Endothelial cell of umbilical vein (primary cell): ENCODE measurements around the gene NLN. TPM values are rescaled to one million over a fixed set of nuclear protein-coding genes. Genes with fewer than 3 reads are reported as not detected.

Experiments
- BruUV-seq: library from RNA; stranded (reverse); fragments of 400-500 nt; replicated peaks from 2 replicates; lab custom pipeline; 2021; lab: Mats Ljungman, UMichigan
- CTCF ChIA-PET: fragments of 300-600, 350-600 bp; sonication (Branson Sonifier 250); formaldehyde crosslinking; loops from one replicate; lab custom pipeline; 2021; ENCODE audit warnings: antibody characterized with exemption, inconsistent platforms; lab: Charles Lee
- POLR2A ChIA-PET: fragments of 300-600, 350-600 bp; sonication (Branson Sonifier 250); formaldehyde crosslinking; loops from one replicate; lab custom pipeline; 2021; ENCODE audit warnings: antibody characterized with exemption, inconsistent platforms; lab: Charles Lee
- DNase-seq: peaks from one replicate; pipeline ENCODE4 v3.0.0-alpha.2; 2011; ENCODE audit warnings: low read depth, low spot score
- FAIRE-seq: peaks from 2 replicates; lab custom pipeline; 2011; peaks lifted over from hg19 to GRCh38; lab: Jason Lieb, UNC
- H2AFZ ChIP-seq: 2 replicates; pipeline ENCODE4 v1.6.0; 2012; ENCODE audit warnings: low read depth, low read length, control low read depth, inconsistent platforms
- H3K27ac ChIP-seq: 2 replicates; pipeline ENCODE4 v1.5.1; 2011; ENCODE audit warnings: low read depth, mild to moderate bottlenecking, control low read depth, low read length, moderate library complexity; ENCODE audit not compliant: insufficient read depth
- H3K27me3 ChIP-seq, 2 experiments: 2 replicates each; pipeline versions ENCODE4 v1.6.0 to v1.6.1; 2011; ENCODE audit warnings: low read length in 2 of 2, mixed read lengths in 1 of 2; ENCODE audit not compliant: control insufficient read depth in 2 of 2, insufficient read depth in 2 of 2
- H3K36me3 ChIP-seq, 2 experiments: 2 replicates in 1 of 2; 3 replicates in 1 of 2; pipeline ENCODE4 v1.5.1; 2011; ENCODE audit warnings: low read length in 2 of 2, mild to moderate bottlenecking in 1 of 2, moderate library complexity in 1 of 2; ENCODE audit not compliant: control insufficient read depth in 2 of 2, insufficient read depth in 2 of 2; ENCODE audit errors: extremely low read depth in 1 of 2
- H3K4me1 ChIP-seq: 3 replicates; pipeline ENCODE4 v1.5.1; 2011; ENCODE audit warnings: mild to moderate bottlenecking, low read length; ENCODE audit not compliant: control insufficient read depth, insufficient read depth; ENCODE audit errors: extremely low read depth
- H3K4me2 ChIP-seq: 2 replicates; pipeline ENCODE4 v1.6.1; 2011; ENCODE audit warnings: low read length, control low read depth, mixed read lengths; ENCODE audit not compliant: insufficient read depth
- H3K4me3 ChIP-seq, 3 experiments: fragments of 200-600 bp in 1 of 3; sonication (generic), shearing (Covaris generic) in 1 of 3; replicated peaks in 1 of 3; 2 replicates each; pipeline ENCODE4 v1.5.1; 2011 to 2016; ENCODE audit warnings: control low read depth in 3 of 3, low read length in 3 of 3, mild to moderate bottlenecking in 2 of 3, inconsistent platforms in 1 of 3, low read depth in 1 of 3, moderate library complexity in 1 of 3; ENCODE audit not compliant: insufficient read depth in 1 of 3
- H3K79me2 ChIP-seq: 2 replicates; pipeline ENCODE4 v1.6.0; 2012; ENCODE audit warnings: low read length, inconsistent platforms; ENCODE audit not compliant: control insufficient read depth, insufficient read depth
- H3K9ac ChIP-seq: replicated peaks from 2 replicates; pipeline ENCODE3; 2011; ENCODE audit warnings: low read length, control low read depth; ENCODE audit not compliant: insufficient read depth; ENCODE audit errors: extremely low read depth
- H3K9me1 ChIP-seq: replicated peaks from 3 replicates; pipeline ENCODE4 v1.6.0; 2011; ENCODE audit warnings: mild to moderate bottlenecking, low read length; ENCODE audit not compliant: control insufficient read depth, insufficient read depth; ENCODE audit errors: extremely low read depth
- H3K9me3 ChIP-seq: replicated peaks from 2 replicates; pipeline ENCODE4 v1.5.1; 2012; ENCODE audit warnings: low read length, inconsistent platforms; ENCODE audit not compliant: control insufficient read depth, insufficient read depth
- H4K20me1 ChIP-seq: replicated peaks from 2 replicates; pipeline ENCODE3; 2011; ENCODE audit warnings: mild to moderate bottlenecking, low read length; ENCODE audit not compliant: control insufficient read depth, insufficient read depth; ENCODE audit errors: extremely low read depth
- EZH2 ChIP-seq: IDR thresholded peaks from 2 replicates; pipeline ENCODE4 v1.6.1; 2012; ENCODE audit warnings: borderline replicate concordance, low read depth, mild to moderate bottlenecking, moderate library complexity, low read length, inconsistent platforms; ENCODE audit not compliant: severe bottlenecking
- FOS ChIP-seq: IDR thresholded peaks from 2 replicates; pipeline ENCODE4 v1.6.1; 2011; ENCODE audit warnings: mild to moderate bottlenecking, low read length, moderate library complexity, borderline replicate concordance; ENCODE audit not compliant: insufficient read depth
- JUN ChIP-seq: IDR thresholded peaks from 2 replicates; pipeline ENCODE4 v1.6.1; 2011; ENCODE audit warnings: borderline replicate concordance, low read depth; ENCODE audit not compliant: insufficient read length, insufficient read depth
- MYC ChIP-seq: IDR thresholded peaks from one replicate; pipeline ENCODE4 v1.6.1; 2011; ENCODE audit warnings: mild to moderate bottlenecking, low read depth, low read length
- POLR2A ChIP-seq: IDR thresholded peaks from 2 replicates; pipeline ENCODE4 v1.6.1; 2012; ENCODE audit warnings: low read depth, mild to moderate bottlenecking, control low read depth, low read length
- POLR2AphosphoS5 ChIP-seq: IDR thresholded peaks from 2 replicates; pipeline ENCODE4 v1.6.1; 2012; ENCODE audit warnings: low read depth, mild to moderate bottlenecking, control low read depth, low read length, moderate library complexity; ENCODE audit not compliant: insufficient read depth
- dilution Hi-C: fragments of 300-500 bp; cut with MboI; formaldehyde crosslinking; loops from one replicate; pipeline ENCODE4 v1.15.0; 2019; ENCODE audit warnings: low sequenced_read_pairs; ENCODE audit not compliant: extremely low pct_ligation_motif_present
- intact Hi-C: fragments of 100-400 bp; cut with micrococcal nuclease; formaldehyde crosslinking; loops from one replicate; pipeline ENCODE4 v1.10.0; 2022
- polyA plus RNA-seq, 4 experiments: library from polyadenylated mRNA; depleted of rRNA in 3 of 4; stranded (reverse) in 3 of 4; unstranded in 1 of 4; fragments of >200 nt; gene quantifications; 2 replicates each; pipeline versions ENCODE4 v1.2.1 to v1.2.3, GENCODE V29; 2011 to 2012; ENCODE audit warnings: missing spikeins in 1 of 4
- total RNA-seq: library from RNA; stranded (reverse); gene quantifications from 2 replicates; pipeline ENCODE4 v1.2.3, GENCODE V29; 2021
- TF ChIP-seq, protein P1 (sequence below), 2 donors: IDR thresholded peaks; 1 replicate in 1 of 2; 2 replicates in 1 of 2; pipeline ENCODE4 v1.5.1; 2011; ENCODE audit warnings: low read length in 2 of 2, mild to moderate bottlenecking in 2 of 2, moderate library complexity in 2 of 2, control low read depth in 1 of 2, inconsistent platforms in 1 of 2, low read depth in 1 of 2; ENCODE audit not compliant: insufficient read depth in 1 of 2; ENCODE audit errors: extremely low read depth in 1 of 2
- TF ChIP-seq, protein P2 (sequence below): IDR thresholded peaks from 2 replicates; pipeline ENCODE4 v1.6.1; 2011; ENCODE audit not compliant: insufficient read depth, insufficient read length

The NLN gene
- total and polyA plus RNA-seq, 2 donors (not counting 3 experiments of a cell fraction or from before 2014, with no cell fraction given) = 14.2 to 63.3 TPM

DNA sequence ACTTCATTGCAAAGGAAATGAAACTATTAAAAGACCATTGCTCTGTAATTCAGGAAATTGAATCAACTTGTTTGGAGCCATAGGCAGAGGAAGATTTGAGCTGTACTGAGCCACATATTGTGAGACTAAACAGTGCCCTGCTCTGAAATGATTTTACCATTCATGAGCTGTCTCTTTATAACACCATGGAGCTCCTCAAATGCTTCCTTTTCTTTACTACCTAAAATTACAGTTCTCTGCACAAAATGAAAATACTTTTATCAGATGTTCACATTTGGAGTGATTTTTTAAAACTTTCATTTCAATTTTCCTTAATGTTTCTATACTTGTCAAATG lies 97.9 kb downstream of the NLN start:
- no TSS peak for BruUV-seq
- Histone ChIP-seq H3K36me3 (no peaks in the 10 kb centered on the region), H3K4me3 (no peak overlapping the region), H3K9me3 (no peaks in the 10 kb centered on the region), H3K79me2 (no peaks in the 10 kb centered on the region), H3K27ac (no peak overlapping the region), H3K4me2 (no peak overlapping the region), H4K20me1 (no peaks in the 10 kb centered on the region), H3K27me3 (no peaks in the 10 kb centered on the region), H3K4me1 (no peaks in the 10 kb centered on the region), H3K9ac (no peak overlapping the region), H3K9me1 (no peaks in the 10 kb centered on the region), H2AFZ (no peak overlapping the region)
- intact Hi-C loops = no loop called here
- dilution Hi-C loops = no loop called here
- POLR2A ChIA-PET = no interaction called here
- DNase-seq (peak; percentile 22), FAIRE-seq (peak; percentile 33)
- CTCF ChIA-PET = interaction anchor here (1.2 to 1.5 kb wide), 4 partner anchors 8 to 26 kb away, joined by 3 to 4 read pairs (median 3); no protein-coding TSS in a partner anchor
- TF ChIP-seq JUN (no peak), POLR2A (no peak), MYC (no peak), EZH2 (no peak), FOS (no peak), POLR2AphosphoS5 (no peak)
- TF ChIP-seq, protein P1, sequence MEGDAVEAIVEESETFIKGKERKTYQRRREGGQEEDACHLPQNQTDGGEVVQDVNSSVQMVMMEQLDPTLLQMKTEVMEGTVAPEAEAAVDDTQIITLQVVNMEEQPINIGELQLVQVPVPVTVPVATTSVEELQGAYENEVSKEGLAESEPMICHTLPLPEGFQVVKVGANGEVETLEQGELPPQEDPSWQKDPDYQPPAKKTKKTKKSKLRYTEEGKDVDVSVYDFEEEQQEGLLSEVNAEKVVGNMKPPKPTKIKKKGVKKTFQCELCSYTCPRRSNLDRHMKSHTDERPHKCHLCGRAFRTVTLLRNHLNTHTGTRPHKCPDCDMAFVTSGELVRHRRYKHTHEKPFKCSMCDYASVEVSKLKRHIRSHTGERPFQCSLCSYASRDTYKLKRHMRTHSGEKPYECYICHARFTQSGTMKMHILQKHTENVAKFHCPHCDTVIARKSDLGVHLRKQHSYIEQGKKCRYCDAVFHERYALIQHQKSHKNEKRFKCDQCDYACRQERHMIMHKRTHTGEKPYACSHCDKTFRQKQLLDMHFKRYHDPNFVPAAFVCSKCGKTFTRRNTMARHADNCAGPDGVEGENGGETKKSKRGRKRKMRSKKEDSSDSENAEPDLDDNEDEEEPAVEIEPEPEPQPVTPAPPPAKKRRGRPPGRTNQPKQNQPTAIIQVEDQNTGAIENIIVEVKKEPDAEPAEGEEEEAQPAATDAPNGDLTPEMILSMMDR (IDR thresholded peaks at IDR 0.05; ENCODE audit: extremely low read depth in 1 of 2, insufficient read depth in 1 of 2, low read depth in 1 of 2, low read length in 2 of 2) = no peak
- TF ChIP-seq, protein P2, sequence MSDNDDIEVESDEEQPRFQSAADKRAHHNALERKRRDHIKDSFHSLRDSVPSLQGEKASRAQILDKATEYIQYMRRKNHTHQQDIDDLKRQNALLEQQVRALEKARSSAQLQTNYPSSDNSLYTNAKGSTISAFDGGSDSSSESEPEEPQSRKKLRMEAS = no peak
